ENCODE data around the gene VPS39. TPM values are rescaled to one million over a fixed set of nuclear protein-coding genes. Genes with fewer than 3 reads are reported as not detected.

The VPS39 gene
- total RNA-seq, 6 experiments from 2014 or later = 16.6 to 32.7 (median 23.2) TPM

DNA sequence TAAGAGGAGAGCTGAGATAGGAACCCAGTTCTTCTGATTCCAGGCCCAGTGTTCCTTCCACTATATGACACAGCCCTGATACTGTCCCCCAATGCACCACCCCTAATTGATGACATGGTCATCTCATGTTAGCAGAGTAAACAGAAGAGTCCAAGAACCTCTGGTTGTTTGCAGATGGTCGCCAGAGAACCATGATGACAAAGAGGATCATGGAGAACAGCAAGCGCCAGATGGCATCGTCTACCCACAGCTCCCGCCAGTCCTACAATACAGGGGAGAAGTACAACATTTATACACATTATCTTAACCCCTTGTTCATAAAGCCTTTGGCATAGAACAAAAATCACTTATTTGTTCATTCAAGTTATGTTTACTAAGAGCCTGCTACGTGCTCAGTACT, 18.5 kb upstream of the VPS39 start:
- 89% methylated on average over 3 of the region's 5 CpGs for WGBS (ENCODE audit: insufficient coverage, low coverage, low lambda C conversion rate, missing lambda C conversion rate)
- no peaks in the 10 kb centered on the region for H3K9me3 ChIP-seq
- H3K27me3 ChIP-seq = no peaks in the 10 kb centered on the region
- no peaks in the 10 kb centered on the region for H3K4me1 ChIP-seq
- TF ChIP-seq POLR2A (IDR thresholded peaks at IDR 0.05) = no peak
- TF ChIP-seq, protein P1, sequence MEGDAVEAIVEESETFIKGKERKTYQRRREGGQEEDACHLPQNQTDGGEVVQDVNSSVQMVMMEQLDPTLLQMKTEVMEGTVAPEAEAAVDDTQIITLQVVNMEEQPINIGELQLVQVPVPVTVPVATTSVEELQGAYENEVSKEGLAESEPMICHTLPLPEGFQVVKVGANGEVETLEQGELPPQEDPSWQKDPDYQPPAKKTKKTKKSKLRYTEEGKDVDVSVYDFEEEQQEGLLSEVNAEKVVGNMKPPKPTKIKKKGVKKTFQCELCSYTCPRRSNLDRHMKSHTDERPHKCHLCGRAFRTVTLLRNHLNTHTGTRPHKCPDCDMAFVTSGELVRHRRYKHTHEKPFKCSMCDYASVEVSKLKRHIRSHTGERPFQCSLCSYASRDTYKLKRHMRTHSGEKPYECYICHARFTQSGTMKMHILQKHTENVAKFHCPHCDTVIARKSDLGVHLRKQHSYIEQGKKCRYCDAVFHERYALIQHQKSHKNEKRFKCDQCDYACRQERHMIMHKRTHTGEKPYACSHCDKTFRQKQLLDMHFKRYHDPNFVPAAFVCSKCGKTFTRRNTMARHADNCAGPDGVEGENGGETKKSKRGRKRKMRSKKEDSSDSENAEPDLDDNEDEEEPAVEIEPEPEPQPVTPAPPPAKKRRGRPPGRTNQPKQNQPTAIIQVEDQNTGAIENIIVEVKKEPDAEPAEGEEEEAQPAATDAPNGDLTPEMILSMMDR (IDR thresholded peaks at IDR 0.05) = no peak
- H3K36me3 ChIP-seq = peaks cover 4 to 60% (median 28%) of the 10 kb centered on the region in 4 donors
- H3K4me3 ChIP-seq = no peak overlapping the region
- intact Hi-C loops (cut with DNase I) = no loop called here
- ATAC-seq (peak in 3 of 4 donors; percentile 13 to 38 (median 17)), DNase-seq (no peak)
- no peak overlapping the region for H3K27ac ChIP-seq

DNA sequence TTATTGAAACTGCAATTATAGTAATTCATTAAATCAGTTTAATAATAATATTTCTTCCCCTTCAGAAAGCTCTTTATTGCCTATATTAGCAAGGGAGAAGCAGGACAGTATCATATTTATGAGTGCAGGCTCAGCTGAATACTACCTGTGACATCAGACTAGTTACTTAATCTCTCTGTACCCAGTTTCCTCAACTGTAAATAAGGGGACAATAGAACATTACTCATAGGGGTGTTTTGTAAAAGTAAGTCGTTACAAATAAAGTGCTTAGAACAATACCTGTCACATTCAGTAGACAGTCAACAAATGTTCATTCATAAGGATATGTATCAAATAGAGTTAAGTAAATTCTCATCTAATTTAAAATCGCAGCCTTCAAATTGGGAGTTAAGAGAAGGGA, 12.1 kb upstream of the VPS39 start:
- Histone ChIP-seq H3K36me3 (peaks cover 0 to 57% (median 30%) of the 10 kb centered on the region in 4 donors), H3K27ac (no peak overlapping the region), H3K9me3 (no peaks in the 10 kb centered on the region), H3K4me3 (no peak overlapping the region), H3K27me3 (no peaks in the 10 kb centered on the region), H3K4me1 (no peaks in the 10 kb centered on the region)
- WGBS (ENCODE audit: insufficient coverage, low coverage, low lambda C conversion rate, missing lambda C conversion rate) = 42% methylated on average over 2 of the region's 2 CpGs
- DNase-seq = no peak
- ATAC-seq = no peak
- TF ChIP-seq POLR2A (IDR thresholded peaks at IDR 0.05) = no peak
- TF ChIP-seq, protein P1 (IDR thresholded peaks at IDR 0.05) = no peak
- intact Hi-C loops (cut with DNase I) = no loop called here

DNA sequence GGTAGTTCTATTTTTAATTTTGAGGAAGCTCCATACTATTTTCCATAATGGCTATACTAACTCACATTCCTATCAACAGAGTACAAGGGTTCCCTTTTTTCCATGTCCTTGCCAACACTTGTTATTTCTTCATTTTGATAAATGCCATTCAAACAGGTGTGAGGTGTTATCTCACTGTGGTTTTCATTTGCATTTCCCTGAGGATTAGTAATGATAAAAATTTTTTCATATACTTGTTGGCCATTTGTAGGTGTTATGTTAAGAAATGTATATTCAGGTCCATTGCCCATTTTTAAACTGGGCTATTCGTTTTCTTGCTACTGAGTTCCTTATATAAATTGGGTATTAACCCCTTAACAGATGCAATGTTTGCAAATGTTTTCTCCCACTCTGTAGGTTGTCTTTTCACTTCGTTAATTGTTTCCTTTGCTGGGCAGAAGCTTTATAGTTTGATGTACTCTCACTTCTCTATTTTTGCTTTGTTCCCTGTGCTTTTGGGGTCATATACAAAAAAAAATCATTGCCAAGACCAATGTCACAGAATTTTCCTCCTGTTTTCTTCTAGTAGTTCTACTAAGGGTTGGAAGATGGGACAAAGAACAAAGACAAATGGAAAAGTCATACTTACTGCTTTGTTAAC, 11.0 kb upstream of the VPS39 start:
- 14% methylated on average over 2 of the region's 2 CpGs for WGBS (ENCODE audit: insufficient coverage, low coverage, low lambda C conversion rate, missing lambda C conversion rate)
- DNase-seq (no peak), ATAC-seq (no peak)
- H3K4me1 ChIP-seq = no peaks in the 10 kb centered on the region
- H3K27ac ChIP-seq = no peak overlapping the region
- no peaks in the 10 kb centered on the region for H3K9me3 ChIP-seq
- peaks cover 0 to 49% (median 25%) of the 10 kb centered on the region in 4 donors for H3K36me3 ChIP-seq
- no peak overlapping the region for H3K4me3 ChIP-seq
- no peaks in the 10 kb centered on the region for H3K27me3 ChIP-seq
- no peak for TF ChIP-seq POLR2A (IDR thresholded peaks at IDR 0.05)
- TF ChIP-seq, protein P1 (IDR thresholded peaks at IDR 0.05) = no peak
- intact Hi-C loops (cut with DNase I) = no loop called here

DNA sequence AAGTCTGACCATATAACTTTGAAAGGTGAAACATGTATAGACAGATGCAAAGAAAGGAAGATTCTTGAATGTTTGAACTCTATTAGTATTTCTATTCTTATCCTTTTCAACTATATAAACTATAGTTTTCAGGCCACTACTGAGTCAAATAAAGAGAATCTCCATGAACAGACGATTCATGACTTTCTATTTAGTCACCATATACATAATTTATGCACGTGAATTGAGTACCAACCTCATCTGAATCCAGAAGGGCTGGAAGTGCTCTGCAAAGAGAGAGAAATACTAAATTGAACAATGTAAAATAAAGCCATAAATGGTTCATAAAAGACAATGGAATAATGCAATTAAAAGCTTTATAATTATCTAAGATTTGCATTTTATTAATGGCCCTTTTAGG, 9.5 kb upstream of the VPS39 start:
- Histone ChIP-seq H3K4me3 (no peak overlapping the region), H3K36me3 (peaks cover 0 to 54% (median 23%) of the 10 kb centered on the region in 4 donors), H3K4me1 (no peaks in the 10 kb centered on the region), H3K9me3 (no peaks in the 10 kb centered on the region), H3K27me3 (no peaks in the 10 kb centered on the region), H3K27ac (no peak overlapping the region)
- 90% methylated on average over 2 of the region's 2 CpGs for WGBS (ENCODE audit: insufficient coverage, low coverage, low lambda C conversion rate, missing lambda C conversion rate)
- intact Hi-C loops (cut with DNase I) = no loop called here
- no peak for TF ChIP-seq POLR2A (IDR thresholded peaks at IDR 0.05)
- TF ChIP-seq, protein P1 (IDR thresholded peaks at IDR 0.05) = no peak
- DNase-seq (no peak), ATAC-seq (no peak)
